ENCODE measurements around the gene IDH2. TPM values are rescaled to one million over a fixed set of nuclear protein-coding genes. Genes with fewer than 3 reads are reported as not detected.
"Not testable (repeated sequence)": the region's sequence is repeated elsewhere in the genome, so short reads cannot be mapped to it uniquely, and the experiment has no call there.

IDH2 gene
- polyA plus RNA-seq, 1 donor (not counting 4 experiments of a cell fraction or from before 2014, with no cell fraction given), result 27.9 TPM

- no peaks in the 10 kb centered on the region for H3K27me3 ChIP-seq (ENCODE audit: control insufficient read depth, extremely low read depth, insufficient read depth, low read length)
- no peak for TF ChIP-seq EZH2 (IDR thresholded peaks at IDR 0.05; ENCODE audit: low read length)
- TF ChIP-seq CTCF (optimal IDR thresholded peaks at IDR 0.05 in 1 of 3, IDR thresholded peaks at IDR 0.05 in 1 of 3, conservative IDR thresholded peaks at IDR 0.05 in 1 of 3; ENCODE audit: extremely low read depth in 1 of 3, insufficient read depth in 2 of 3, low read length in 3 of 3), result no peak
- no peaks in the 10 kb centered on the region for H3K4me1 ChIP-seq (ENCODE audit: control insufficient read depth, extremely low read depth, insufficient read depth, low read length)
- H3K27ac ChIP-seq (ENCODE audit: control insufficient read depth, insufficient read depth, low read length), result no peak overlapping the region
- H3K4me2 ChIP-seq (ENCODE audit: control insufficient read depth, extremely low read depth, insufficient read depth, low read depth, low read length), result no peak overlapping the region
- no peaks in the 10 kb centered on the region for H3K79me2 ChIP-seq (ENCODE audit: control insufficient read depth, insufficient read depth, low read length)
- FAIRE-seq, result no peak
- dilution Hi-C loops (cut with MboI; ENCODE audit: extremely low pct_ligation_motif_present, low sequenced_read_pairs), result no loop called here
- H3K9ac ChIP-seq (ENCODE audit: control insufficient read depth, extremely low read depth, insufficient read depth, low read length), result no peak overlapping the region
- H4K20me1 ChIP-seq (ENCODE audit: control insufficient read depth, extremely low read depth, insufficient read depth, low read length), result no peaks in the 10 kb centered on the region
- no peaks in the 10 kb centered on the region for H3K36me3 ChIP-seq (ENCODE audit: control insufficient read depth in 2 of 2, extremely low read depth in 1 of 2, insufficient read depth in 2 of 2, low read length in 2 of 2)
- H2AFZ ChIP-seq (ENCODE audit: control insufficient read depth, low read length), result no peak overlapping the region
- no peak for DNase-seq (ENCODE audit: low read depth, low spot score)
- no peak overlapping the region for H3K4me3 ChIP-seq (ENCODE audit: control insufficient read depth in 2 of 3, extremely low read depth in 1 of 3, insufficient read depth in 2 of 3, low read depth in 1 of 3, low read length in 3 of 3)
- no peaks in the 10 kb centered on the region for H3K9me1 ChIP-seq (ENCODE audit: control insufficient read depth, extremely low read depth, insufficient read depth, low read length)
- H3K9me3 ChIP-seq (ENCODE audit: control insufficient read depth, low read depth, low read length), result no peaks in the 10 kb centered on the region
Observed at GRCh38 chr15:90149609-90150340, 47.5 kb upstream of the IDH2 start.

GRCh38 chr15:90146198-90146761, 44.0 kb upstream of the IDH2 start:
- H3K4me3 ChIP-seq (ENCODE audit: control insufficient read depth in 2 of 3, extremely low read depth in 1 of 3, insufficient read depth in 2 of 3, low read depth in 1 of 3, low read length in 3 of 3); H3K27me3 ChIP-seq (ENCODE audit: control insufficient read depth, extremely low read depth, insufficient read depth, low read length); dilution Hi-C loops (cut with MboI; ENCODE audit: extremely low pct_ligation_motif_present, low sequenced_read_pairs); H2AFZ ChIP-seq (ENCODE audit: control insufficient read depth, low read length); H3K79me2 ChIP-seq (ENCODE audit: control insufficient read depth, insufficient read depth, low read length); FAIRE-seq; H4K20me1 ChIP-seq (ENCODE audit: control insufficient read depth, extremely low read depth, insufficient read depth, low read length); H3K36me3 ChIP-seq (ENCODE audit: control insufficient read depth in 2 of 2, extremely low read depth in 1 of 2, insufficient read depth in 2 of 2, low read length in 2 of 2); H3K9ac ChIP-seq (ENCODE audit: control insufficient read depth, extremely low read depth, insufficient read depth, low read length); H3K9me1 ChIP-seq (ENCODE audit: control insufficient read depth, extremely low read depth, insufficient read depth, low read length); H3K4me2 ChIP-seq (ENCODE audit: control insufficient read depth, extremely low read depth, insufficient read depth, low read depth, low read length); H3K4me1 ChIP-seq (ENCODE audit: control insufficient read depth, extremely low read depth, insufficient read depth, low read length); H3K9me3 ChIP-seq (ENCODE audit: control insufficient read depth, low read depth, low read length); H3K27ac ChIP-seq (ENCODE audit: control insufficient read depth, insufficient read depth, low read length); DNase-seq (ENCODE audit: low read depth, low spot score): not testable (repeated sequence)
